ENCODE results near the gene PUM2.

The PUM2 gene

GRCh38 chr2:20314562-20315501 lies 35.8 kb downstream of the PUM2 start:
- Histone ChIP-seq H3K23ac (ENCODE audit: low read length in 2 of 2) (no peak overlapping the region), H2BK120ac (ENCODE audit: low read depth, low read length) (no peak overlapping the region), H2BK12ac (ENCODE audit: low read length in 2 of 2) (no peak overlapping the region), H3K4ac (ENCODE audit: low read depth in 1 of 2, low read length in 2 of 2) (no peak overlapping the region), H2BK5ac (ENCODE audit: low read depth, low read length, poor library complexity, severe bottlenecking) (no peak overlapping the region), H3K27me3 (ENCODE audit: control insufficient read depth in 1 of 2, insufficient read depth in 1 of 2, low read length in 2 of 2) (no peaks in the 10 kb centered on the region), H3K9ac (ENCODE audit: low read length) (no peak overlapping the region), H2BK15ac (ENCODE audit: low read depth, poor library complexity, severe bottlenecking) (no peak overlapping the region), H3K4me1 (ENCODE audit: control insufficient read depth, insufficient read depth, low read depth, low read length) (no peaks in the 10 kb centered on the region), H3K79me1 (replicated peaks; ENCODE audit: low read length, poor library complexity, severe bottlenecking) (peaks cover 11% of the 10 kb centered on the region), H3K14ac (ENCODE audit: low read length in 2 of 2) (no peak overlapping the region), H3K27ac (ENCODE audit: low read length, poor library complexity, severe bottlenecking) (no peak overlapping the region), H4K8ac (ENCODE audit: low read length) (no peak overlapping the region), H3K18ac (ENCODE audit: low read depth in 1 of 2, low read length in 2 of 2) (no peak overlapping the region), H2AFZ (ENCODE audit: low read depth, low read length) (no peak overlapping the region), H3K9me3 (ENCODE audit: control insufficient read depth, low read length) (no peaks in the 10 kb centered on the region), H2AK5ac (ENCODE audit: low read length, severe bottlenecking) (no peak overlapping the region), H3K36me3 (ENCODE audit: control insufficient read depth in 1 of 2, insufficient read depth in 2 of 2, low read depth in 1 of 2, low read length in 2 of 2) (peaks cover 14 to 89% of the 10 kb centered on the region in 2 experiments), H4K91ac (ENCODE audit: low read length) (no peak overlapping the region), H3K4me2 (ENCODE audit: low read length, poor library complexity, severe bottlenecking) (no peak overlapping the region), H3K4me3 (ENCODE audit: insufficient read depth in 1 of 2, low read depth in 1 of 2, low read length in 2 of 2) (no peak overlapping the region)
- 85% methylated on average over 2 of the region's 4 CpGs for WGBS
- no peak for DNase-seq

DNA sequence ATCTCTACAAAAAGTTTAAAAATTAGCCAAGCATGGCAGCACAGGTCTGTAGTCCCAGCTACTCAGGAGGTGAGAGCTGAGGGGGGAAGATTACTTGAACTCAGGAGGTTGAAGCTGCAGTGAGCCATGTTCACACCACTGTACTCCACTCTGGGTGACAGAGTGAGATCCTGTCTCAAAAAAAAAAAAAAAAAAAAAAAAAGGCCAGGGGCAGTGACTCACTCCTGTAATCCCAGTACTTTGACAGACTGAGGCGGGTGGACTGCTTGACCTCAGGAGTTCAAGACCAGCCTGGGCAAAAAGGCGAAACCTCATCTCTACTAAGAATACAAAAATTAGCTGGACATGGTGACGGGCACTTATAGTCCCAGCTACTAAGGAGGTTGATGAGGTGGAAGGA lies 37.0 kb downstream of the PUM2 start:
- no peak overlapping the region for H3K14ac ChIP-seq (ENCODE audit: low read length in 2 of 2)
- 100% methylated on average over 1 of the region's 3 CpGs for WGBS

DNA sequence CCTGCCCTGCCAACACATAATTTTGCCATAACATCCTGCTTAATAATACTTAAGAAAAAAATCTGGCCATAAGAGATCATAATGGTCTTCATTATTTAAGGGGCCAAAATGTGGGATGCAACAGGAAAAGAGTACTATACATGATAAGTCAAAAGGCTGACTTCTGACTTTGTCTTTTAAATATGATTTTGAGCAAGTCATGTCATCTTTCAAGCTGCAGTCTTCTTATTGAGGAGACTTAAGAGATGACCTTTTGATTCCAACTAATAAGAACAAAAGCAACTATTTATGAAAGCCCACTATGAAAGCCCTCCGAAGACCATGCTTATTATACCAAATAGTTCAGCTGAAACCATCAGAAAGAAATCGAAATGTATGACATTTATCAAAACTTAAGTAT lies 41.6 kb downstream of the PUM2 start:
- peaks cover 17 to 88% of the 10 kb centered on the region in 2 experiments for H3K36me3 ChIP-seq (ENCODE audit: control insufficient read depth in 1 of 2, insufficient read depth in 2 of 2, low read depth in 1 of 2, low read length in 2 of 2)
- no peak overlapping the region for H2BK5ac ChIP-seq (ENCODE audit: low read depth, low read length, poor library complexity, severe bottlenecking)
- H3K9me3 ChIP-seq (ENCODE audit: control insufficient read depth, low read length), result no peaks in the 10 kb centered on the region
- no peak overlapping the region for H2AFZ ChIP-seq (ENCODE audit: low read depth, low read length)
- no peak overlapping the region for H4K8ac ChIP-seq (ENCODE audit: low read length)
- H2BK15ac ChIP-seq (ENCODE audit: low read depth, poor library complexity, severe bottlenecking), result no peak overlapping the region
- H3K4ac ChIP-seq (ENCODE audit: low read depth in 1 of 2, low read length in 2 of 2), result no peak overlapping the region
- H2AK5ac ChIP-seq (ENCODE audit: low read length, severe bottlenecking), result no peak overlapping the region
- no peak for DNase-seq
- H3K27me3 ChIP-seq (ENCODE audit: control insufficient read depth in 1 of 2, insufficient read depth in 1 of 2, low read length in 2 of 2), result no peaks in the 10 kb centered on the region
- H3K18ac ChIP-seq (ENCODE audit: low read depth in 1 of 2, low read length in 2 of 2), result no peak overlapping the region
- no peak overlapping the region for H3K14ac ChIP-seq (ENCODE audit: low read length in 2 of 2)
- H2BK12ac ChIP-seq (ENCODE audit: low read length in 2 of 2), result no peak overlapping the region
- H3K23ac ChIP-seq (ENCODE audit: low read length in 2 of 2), result no peak overlapping the region
- H2BK120ac ChIP-seq (ENCODE audit: low read depth, low read length), result no peak overlapping the region
- 96% methylated on average over 2 of the region's 2 CpGs for WGBS
- no peak overlapping the region for H3K4me3 ChIP-seq (ENCODE audit: insufficient read depth in 1 of 2, low read depth in 1 of 2, low read length in 2 of 2)
- H3K4me2 ChIP-seq (ENCODE audit: low read length, poor library complexity, severe bottlenecking), result no peak overlapping the region
- no peak overlapping the region for H3K27ac ChIP-seq (ENCODE audit: low read length, poor library complexity, severe bottlenecking)
- peaks cover 3% of the 10 kb centered on the region for H3K4me1 ChIP-seq (ENCODE audit: control insufficient read depth, insufficient read depth, low read depth, low read length)
- no peak overlapping the region for H3K9ac ChIP-seq (ENCODE audit: low read length)
- H4K91ac ChIP-seq (ENCODE audit: low read length), result no peak overlapping the region
- peaks cover 13% of the 10 kb centered on the region for H3K79me1 ChIP-seq (replicated peaks; ENCODE audit: low read length, poor library complexity, severe bottlenecking)

More for the DNA sequence above, 37.0 kb downstream of the PUM2 start:
- no peak overlapping the region for H3K27ac ChIP-seq (ENCODE audit: low read length, poor library complexity, severe bottlenecking)
- H3K79me1 ChIP-seq (replicated peaks; ENCODE audit: low read length, poor library complexity, severe bottlenecking), result peaks cover 11% of the 10 kb centered on the region
- no peak overlapping the region for H3K23ac ChIP-seq (ENCODE audit: low read length in 2 of 2)
- no peak overlapping the region for H3K4ac ChIP-seq (ENCODE audit: low read depth in 1 of 2, low read length in 2 of 2)
- peaks cover 14 to 89% of the 10 kb centered on the region in 2 experiments for H3K36me3 ChIP-seq (ENCODE audit: control insufficient read depth in 1 of 2, insufficient read depth in 2 of 2, low read depth in 1 of 2, low read length in 2 of 2)
- H2BK120ac ChIP-seq (ENCODE audit: low read depth, low read length), result no peak overlapping the region
- H2AK5ac ChIP-seq (ENCODE audit: low read length, severe bottlenecking), result no peak overlapping the region
- no peaks in the 10 kb centered on the region for H3K9me3 ChIP-seq (ENCODE audit: control insufficient read depth, low read length)
- no peaks in the 10 kb centered on the region for H3K27me3 ChIP-seq (ENCODE audit: control insufficient read depth in 1 of 2, insufficient read depth in 1 of 2, low read length in 2 of 2)
- H2BK12ac ChIP-seq (ENCODE audit: low read length in 2 of 2), result no peak overlapping the region
- H3K9ac ChIP-seq (ENCODE audit: low read length), result no peak overlapping the region
- no peak overlapping the region for H2BK5ac ChIP-seq (ENCODE audit: low read depth, low read length, poor library complexity, severe bottlenecking)
- no peak overlapping the region for H3K4me2 ChIP-seq (ENCODE audit: low read length, poor library complexity, severe bottlenecking)
- H3K18ac ChIP-seq (ENCODE audit: low read depth in 1 of 2, low read length in 2 of 2), result no peak overlapping the region
- no peaks in the 10 kb centered on the region for H3K4me1 ChIP-seq (ENCODE audit: control insufficient read depth, insufficient read depth, low read depth, low read length)
- no peak overlapping the region for H3K4me3 ChIP-seq (ENCODE audit: insufficient read depth in 1 of 2, low read depth in 1 of 2, low read length in 2 of 2)
- H2AFZ ChIP-seq (ENCODE audit: low read depth, low read length), result no peak overlapping the region
- H4K8ac ChIP-seq (ENCODE audit: low read length), result no peak overlapping the region
- no peak overlapping the region for H2BK15ac ChIP-seq (ENCODE audit: low read depth, poor library complexity, severe bottlenecking)
- H4K91ac ChIP-seq (ENCODE audit: low read length), result no peak overlapping the region
- peak; percentile 34 for DNase-seq

- no peak overlapping the region for H3K18ac ChIP-seq (ENCODE audit: low read depth in 1 of 2, low read length in 2 of 2)
- no peak overlapping the region for H4K8ac ChIP-seq (ENCODE audit: low read length)
- H3K79me1 ChIP-seq (replicated peaks; ENCODE audit: low read length, poor library complexity, severe bottlenecking), result peaks cover 12% of the 10 kb centered on the region
- no peak for DNase-seq
- no peak overlapping the region for H3K27ac ChIP-seq (ENCODE audit: low read length, poor library complexity, severe bottlenecking)
- no peak overlapping the region for H3K4me2 ChIP-seq (ENCODE audit: low read length, poor library complexity, severe bottlenecking)
- no peak overlapping the region for H2BK120ac ChIP-seq (ENCODE audit: low read depth, low read length)
- H3K23ac ChIP-seq (ENCODE audit: low read length in 2 of 2), result no peak overlapping the region
- H3K9ac ChIP-seq (ENCODE audit: low read length), result no peak overlapping the region
- no peak overlapping the region for H2BK5ac ChIP-seq (ENCODE audit: low read depth, low read length, poor library complexity, severe bottlenecking)
- H3K36me3 ChIP-seq (ENCODE audit: control insufficient read depth in 1 of 2, insufficient read depth in 2 of 2, low read depth in 1 of 2, low read length in 2 of 2), result peaks cover 11 to 81% of the 10 kb centered on the region in 2 experiments
- H4K91ac ChIP-seq (ENCODE audit: low read length), result no peak overlapping the region
- no peak overlapping the region for H3K4me3 ChIP-seq (ENCODE audit: insufficient read depth in 1 of 2, low read depth in 1 of 2, low read length in 2 of 2)
- no peak overlapping the region for H2BK12ac ChIP-seq (ENCODE audit: low read length in 2 of 2)
- H2AFZ ChIP-seq (ENCODE audit: low read depth, low read length), result no peak overlapping the region
- H2BK15ac ChIP-seq (ENCODE audit: low read depth, poor library complexity, severe bottlenecking), result no peak overlapping the region
- no peak overlapping the region for H2AK5ac ChIP-seq (ENCODE audit: low read length, severe bottlenecking)
- no peak overlapping the region for H3K14ac ChIP-seq (ENCODE audit: low read length in 2 of 2)
- H3K4me1 ChIP-seq (ENCODE audit: control insufficient read depth, insufficient read depth, low read depth, low read length), result peaks cover 5% of the 10 kb centered on the region
- H3K27me3 ChIP-seq (ENCODE audit: control insufficient read depth in 1 of 2, insufficient read depth in 1 of 2, low read length in 2 of 2), result no peaks in the 10 kb centered on the region
- H3K9me3 ChIP-seq (ENCODE audit: control insufficient read depth, low read length), result no peaks in the 10 kb centered on the region
- H3K4ac ChIP-seq (ENCODE audit: low read depth in 1 of 2, low read length in 2 of 2), result no peak overlapping the region
Observed at GRCh38 chr2:20307311-20307710, 43.3 kb downstream of the PUM2 start.
